ENCODE measurements around the gene INHA. TPM values are rescaled to one million over a fixed set of nuclear protein-coding genes. Genes with fewer than 3 reads are reported as not detected.

The INHA gene
- total RNA-seq, 1 experiment from 2014 or later = 0.35 TPM

GRCh38 chr2:219557791-219558785, 14.0 kb upstream of the INHA start:
- no peak for DNase-seq (ENCODE audit: low spot score)

- no peak for DNase-seq (ENCODE audit: low spot score)
These were observed 12.8 kb upstream of the INHA start for GRCh38 chr2:219559156-219559915.

GRCh38 chr2:219560037-219560892, 11.8 kb upstream of the INHA start:
- DNase-seq (ENCODE audit: low spot score) = no peak

DNA sequence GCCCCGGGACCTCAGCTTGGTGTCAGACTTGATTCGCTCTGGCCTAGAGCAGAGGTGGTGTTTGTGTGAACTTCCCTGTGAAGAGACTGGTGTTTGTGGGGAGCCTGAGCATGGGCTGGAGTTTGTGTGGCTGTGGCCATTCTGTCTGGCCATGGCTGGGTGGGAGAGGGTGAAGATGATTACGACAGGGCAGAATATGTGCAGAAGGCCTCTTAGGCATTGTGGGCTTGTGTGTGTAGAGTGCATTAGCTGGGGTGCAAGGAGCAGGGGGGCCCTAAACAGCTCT, 11.3 kb upstream of the INHA start:
- no peak for DNase-seq (ENCODE audit: low spot score)

- DNase-seq (ENCODE audit: low spot score) = no peak
These were observed 10.7 kb upstream of the INHA start for GRCh38 chr2:219561179-219562048.

- DNase-seq (ENCODE audit: low spot score) = no peak
These were observed 9.8 kb upstream of the INHA start for GRCh38 chr2:219562049-219563020.

GRCh38 chr2:219563271-219563928, 8.7 kb upstream of the INHA start:
- no peak for DNase-seq (ENCODE audit: low spot score)

GRCh38 chr2:219565130-219566080, 6.7 kb upstream of the INHA start:
- DNase-seq (ENCODE audit: low spot score) = no peak

DNA sequence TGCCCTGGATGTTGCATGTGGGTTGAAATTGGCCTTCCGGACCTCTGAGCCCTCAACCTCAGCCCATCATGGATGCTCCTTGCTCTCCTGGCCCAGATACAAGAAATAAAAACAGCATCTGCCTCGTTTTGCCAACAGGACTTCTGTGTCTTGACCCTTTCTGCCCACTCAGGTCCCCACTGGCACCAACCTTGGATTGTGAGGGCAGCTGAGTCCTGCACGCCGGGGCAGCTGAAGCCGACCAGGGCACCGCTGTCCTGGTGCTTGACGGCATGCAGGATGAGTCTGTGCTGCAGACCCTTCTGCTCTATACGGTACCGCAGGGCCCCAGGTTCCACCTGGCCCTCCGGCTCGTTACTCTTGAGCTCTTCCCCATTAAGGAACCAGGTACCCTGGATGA, 5.5 kb upstream of the INHA start:
- no peak for DNase-seq (ENCODE audit: low spot score)

- DNase-seq (ENCODE audit: low spot score) = no peak
These were observed 5.0 kb upstream of the INHA start for GRCh38 chr2:219567131-219567530.

DNA sequence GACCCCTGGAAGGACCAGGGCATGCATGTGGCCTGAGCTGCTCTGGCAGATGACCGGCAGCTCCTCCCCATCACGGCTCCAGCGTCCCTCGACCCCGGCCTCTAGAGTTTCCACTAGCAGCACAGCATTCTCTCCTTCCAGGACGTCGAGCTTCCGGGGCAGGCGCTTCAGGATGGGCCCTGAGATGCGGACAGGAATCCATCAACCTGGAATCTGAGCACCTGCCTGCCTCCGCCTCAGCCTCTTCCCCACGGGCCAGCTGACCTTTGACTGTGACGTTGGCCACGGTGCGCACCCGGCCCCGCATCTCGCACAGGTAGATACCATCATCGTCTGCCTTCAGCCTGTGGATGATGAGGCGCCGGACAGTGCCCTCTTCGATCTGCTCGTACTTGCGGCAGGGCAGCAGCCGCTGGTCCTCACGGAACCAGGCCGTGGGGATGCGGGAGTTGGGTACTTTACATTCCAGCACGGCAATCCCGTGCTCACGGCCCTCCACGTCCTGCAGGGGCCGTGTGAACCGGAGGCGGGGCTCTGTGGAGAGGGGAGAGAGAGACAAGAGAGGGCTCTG, 4.2 kb upstream of the INHA start:
- DNase-seq (ENCODE audit: low spot score) = no peak

GRCh38 chr2:219569041-219569440, 3.1 kb upstream of the INHA start:
- no peak for DNase-seq (ENCODE audit: low spot score)

- DNase-seq (ENCODE audit: low spot score) = no peak
These were observed 2.5 kb upstream of the INHA start for GRCh38 chr2:219569635-219570034.

DNA sequence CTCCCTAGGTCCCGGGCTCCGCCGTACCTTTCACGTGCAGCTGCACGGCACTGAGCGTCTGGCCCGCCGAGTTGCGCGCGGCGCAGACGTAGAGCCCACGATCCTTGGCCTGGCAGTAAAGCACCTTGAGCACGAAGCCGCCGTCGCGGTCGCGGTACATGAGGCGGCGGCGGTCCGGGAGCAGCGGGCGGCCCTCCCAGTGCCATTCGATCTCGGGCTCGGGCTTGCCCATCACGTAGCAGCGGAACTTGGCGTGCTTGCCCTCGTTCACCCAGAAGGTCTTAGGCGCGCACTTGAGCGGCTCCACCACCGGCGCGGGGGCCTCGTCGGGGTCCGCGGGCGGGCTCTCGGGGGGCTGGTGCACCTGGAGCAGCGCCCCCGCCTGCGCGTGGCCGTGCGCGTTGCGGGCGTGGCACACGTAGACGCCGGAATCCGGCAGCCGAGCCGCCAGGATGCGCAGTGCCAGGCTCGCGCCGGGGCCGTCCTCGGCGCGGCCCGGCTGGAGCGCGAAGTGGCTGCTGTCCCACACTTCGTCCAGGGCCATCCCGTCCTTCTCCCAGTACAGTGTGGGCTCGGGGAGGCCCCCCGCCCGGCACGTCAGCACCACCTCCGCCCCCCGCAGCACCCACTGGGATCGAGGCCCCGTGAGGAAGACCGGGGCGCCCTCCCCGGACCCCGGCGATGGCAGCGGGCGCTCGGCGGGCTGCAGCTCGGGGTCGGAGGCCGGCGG, 1.8 kb upstream of the INHA start:
- no peak for DNase-seq (ENCODE audit: low spot score)

DNA sequence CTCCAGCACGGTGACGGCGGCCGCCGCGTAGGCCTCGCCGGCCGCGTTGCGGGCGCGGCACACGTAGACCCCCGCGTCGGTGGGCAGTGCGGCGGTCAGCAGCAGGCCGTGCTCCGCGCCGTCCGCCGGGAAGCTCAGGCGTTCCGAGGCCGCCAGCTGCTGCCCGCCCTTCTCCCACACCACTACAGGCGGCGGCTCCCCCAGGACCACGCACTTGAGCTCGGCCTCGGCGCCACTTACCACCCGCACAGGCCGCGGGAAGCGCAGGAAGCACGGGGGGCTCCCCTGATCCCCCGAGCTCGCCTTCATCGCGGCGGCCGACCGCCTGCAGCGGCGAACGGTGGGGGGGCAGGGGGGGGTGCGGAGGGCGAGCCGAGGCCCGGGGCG, 1.2 kb upstream of the INHA start:
- no peak for DNase-seq (ENCODE audit: low spot score)

DNA sequence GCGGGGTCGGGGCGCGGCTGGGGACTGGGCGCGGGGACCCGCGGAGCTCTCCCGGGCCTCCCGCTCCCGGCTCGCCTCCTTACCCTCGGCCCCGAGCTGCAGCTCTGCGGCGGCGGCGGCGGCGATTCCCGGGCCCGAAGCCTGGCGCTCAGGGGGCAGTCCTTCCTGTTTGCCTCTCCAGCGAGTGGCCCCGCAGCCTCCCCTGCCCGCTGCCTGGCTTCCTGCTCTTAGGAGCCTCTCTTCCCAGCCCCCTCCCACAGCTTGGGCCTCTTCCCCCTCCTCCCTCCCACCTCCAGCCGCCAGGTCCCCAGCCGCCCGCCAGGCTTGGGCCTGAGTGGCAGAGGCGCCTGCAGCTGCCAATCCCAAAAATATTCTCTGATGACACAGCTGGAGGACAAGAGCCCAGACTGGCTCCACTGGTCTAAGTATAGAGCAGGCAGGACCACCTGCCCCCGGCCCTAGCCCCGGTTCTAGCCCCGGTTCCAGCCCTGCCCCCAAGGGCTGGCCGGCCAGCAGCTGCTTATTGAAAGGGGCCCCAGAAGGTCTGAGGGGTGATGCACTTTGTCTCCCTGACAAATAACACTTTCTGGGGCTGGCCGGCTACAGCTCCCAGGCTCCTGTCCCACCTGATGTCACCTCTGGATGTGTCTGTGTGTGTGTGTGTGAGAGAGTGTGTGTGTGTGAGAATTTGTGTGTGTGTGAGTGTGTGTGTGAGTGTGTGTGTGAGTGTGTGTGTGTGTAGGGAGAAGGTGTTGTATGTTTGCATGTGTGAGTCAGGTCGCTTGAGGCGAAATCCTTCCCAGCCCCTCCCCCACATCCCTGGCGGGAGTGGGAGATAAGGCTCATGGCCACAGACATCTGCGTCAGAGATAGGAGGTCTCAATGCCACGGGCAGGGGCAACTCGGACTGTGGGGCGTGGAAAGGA, 536 bp upstream of the INHA start, which contains the start of gene OBSL1:
Gene OBSL1 (minus strand): TSS at position 229 of the 926 bp plus-strand sequence. CDS start 307 bp downstream, outside the sequence.
- peak; percentile 77 for DNase-seq (ENCODE audit: low spot score)

Measured in H4 (cell line).